CD8-positive, alpha-beta memory T cell (primary cell): ENCODE data around the gene ELF2. TPM values are rescaled to one million over a fixed set of nuclear protein-coding genes. Genes with fewer than 3 reads are reported as not detected.
A peak's percentile ranks its signal among the peaks of the same experiment; 100 is the strongest.
"Not testable (repeated sequence)": the region's sequence is repeated elsewhere in the genome, so short reads cannot be mapped to it uniquely, and the experiment has no call there.

Experiments used
- CTCF ChIA-PET: fragments of 350-600 bp; sonication (Branson Sonifier 250); formaldehyde crosslinking; loops from one replicate; lab custom pipeline; 2021; ENCODE audit warnings: antibody characterized with exemption; lab: Charles Lee
- POLR2A ChIA-PET: fragments of 350-600 bp; sonication (Branson Sonifier 250); formaldehyde crosslinking; loops from one replicate; lab custom pipeline; 2021; ENCODE audit warnings: antibody characterized with exemption; lab: Charles Lee
- DNase-seq, 5 donors: peaks; one replicate each; pipeline versions ENCODE4 v3.0.0 to v3.0.0-alpha.2; 2020 to 2022; ENCODE audit warnings: mixed read lengths in 1 of 5
- H3K27ac ChIP-seq: one replicate; pipeline ENCODE4 v1.7.0; 2013; ENCODE audit warnings: low read depth, mild to moderate bottlenecking, low read length, moderate library complexity
- H3K27me3 ChIP-seq: 2 replicates; pipeline ENCODE4 v1.7.0; 2013; ENCODE audit warnings: low read length, mild to moderate bottlenecking; ENCODE audit not compliant: insufficient read depth, poor library complexity, severe bottlenecking
- H3K36me3 ChIP-seq: 2 replicates; pipeline ENCODE4 v1.7.0; 2013; ENCODE audit warnings: mild to moderate bottlenecking, low read length, moderate library complexity; ENCODE audit not compliant: insufficient read depth
- H3K4me1 ChIP-seq: 2 replicates; pipeline ENCODE4 v1.7.0; 2013; ENCODE audit warnings: mild to moderate bottlenecking, low read length, moderate library complexity; ENCODE audit not compliant: insufficient read depth
- H3K4me3 ChIP-seq: 2 replicates; pipeline ENCODE4 v1.7.0; 2013; ENCODE audit warnings: mild to moderate bottlenecking, low read length
- H3K9me3 ChIP-seq: 2 replicates; pipeline ENCODE4 v1.7.0; 2013; ENCODE audit warnings: mild to moderate bottlenecking, low read length
- H3K27ac Mint-ChIP-seq, 8 donors: one replicate each; pipeline ENCODE4 v1.8.0; 2020 to 2021; ENCODE audit warnings: mixed read lengths in 8 of 8, mild to moderate bottlenecking in 6 of 8, inconsistent platforms in 3 of 8, moderate library complexity in 3 of 8
- H3K27me3 Mint-ChIP-seq, 2 donors: one replicate each; pipeline ENCODE4 v1.8.0; 2020 to 2021; ENCODE audit warnings: mixed read lengths in 2 of 2, mild to moderate bottlenecking in 1 of 2, moderate library complexity in 1 of 2
- H3K36me3 Mint-ChIP-seq, 3 donors: one replicate each; pipeline ENCODE4 v1.8.0; 2020 to 2021; ENCODE audit warnings: mixed read lengths in 3 of 3, inconsistent platforms in 1 of 3, mild to moderate bottlenecking in 1 of 3
- H3K4me1 Mint-ChIP-seq, 3 donors: one replicate each; pipeline ENCODE4 v1.8.0; 2020 to 2021; ENCODE audit warnings: mixed read lengths in 3 of 3, inconsistent platforms in 1 of 3, mild to moderate bottlenecking in 1 of 3
- H3K4me3 Mint-ChIP-seq, 7 donors: one replicate each; pipeline ENCODE4 v1.8.0; 2020 to 2021; ENCODE audit warnings: mixed read lengths in 7 of 7, mild to moderate bottlenecking in 6 of 7, moderate library complexity in 4 of 7, inconsistent platforms in 2 of 7
- H3K9me3 Mint-ChIP-seq, 5 donors: one replicate each; pipeline ENCODE4 v1.8.0; 2020 to 2022; ENCODE audit warnings: mixed read lengths in 5 of 5, mild to moderate bottlenecking in 3 of 5, moderate library complexity in 2 of 5, inconsistent platforms in 1 of 5
- polyA plus RNA-seq: library from polyadenylated mRNA; unstranded; fragments of 300-500 nt; fragmentation: Illumina TruSeq; gene quantifications from one replicate; pipeline ENCODE4 v1.2.3, GENCODE V29; 2021
- total RNA-seq, 2 experiments: library from RNA; stranded (reverse); gene quantifications; one replicate each; pipeline ENCODE4 v1.2.3, GENCODE V29; 2021

ELF2 gene
- total and polyA plus RNA-seq, 3 experiments from 2014 or later = 26.6 to 32.5 (median 27.4) TPM

- peaks cover 38 to 58% (median 52%) of the 10 kb centered on the region in 3 donors for H3K4me1 Mint-ChIP-seq
- no peaks in the 10 kb centered on the region for H3K9me3 Mint-ChIP-seq
- peak; percentile 63 to 84 (median 75) for DNase-seq
Observed at GRCh38 chr4:139083607-139083955, 93.4 kb downstream of the ELF2 start.

DNA sequence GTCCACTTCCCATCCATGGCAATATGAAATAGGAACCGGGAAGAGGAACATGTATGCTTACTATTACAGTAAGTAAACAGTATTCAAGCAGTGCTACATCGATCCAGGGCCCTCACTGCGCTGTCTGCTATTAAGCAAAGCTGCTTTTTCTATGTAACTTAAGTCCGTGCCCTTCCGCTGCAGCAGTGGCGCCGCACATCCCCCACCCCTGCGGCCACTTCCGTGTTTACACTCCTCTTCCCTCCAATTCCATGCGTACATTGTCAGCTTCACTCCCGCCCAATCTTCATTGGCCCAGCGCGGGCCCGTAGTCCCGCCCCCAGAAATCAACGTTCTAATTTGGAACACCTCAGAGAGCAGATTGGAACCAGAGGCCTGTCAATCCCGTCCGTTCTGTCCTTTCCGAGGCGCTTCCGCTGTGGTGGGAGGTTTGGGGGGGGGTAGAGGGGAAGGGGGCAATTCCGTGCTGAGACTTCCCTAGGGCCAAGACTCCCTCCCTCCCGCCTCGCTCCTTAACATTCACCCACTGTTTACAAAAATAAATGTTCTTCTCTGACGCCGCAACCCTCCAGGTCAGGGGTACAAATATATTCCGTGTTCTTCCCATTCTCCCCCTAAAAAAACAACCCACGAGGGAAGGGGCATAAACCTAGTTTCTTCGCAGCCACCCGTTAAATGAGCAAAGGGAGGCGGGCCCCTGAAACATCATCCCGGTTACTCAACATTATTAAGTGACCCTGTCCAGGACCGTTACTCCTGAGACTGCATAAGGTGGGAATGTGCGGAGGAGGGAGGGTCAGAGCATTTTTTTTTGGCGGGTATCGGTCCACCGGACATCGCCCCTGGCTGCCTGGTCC, 94.0 kb downstream of the ELF2 start:
- peaks cover 42% of the 10 kb centered on the region for H3K4me1 ChIP-seq
- H3K27ac ChIP-seq = peak overlapping the region; percentile 94
- Mint-ChIP-seq H3K4me1 (peaks cover 43 to 61% (median 58%) of the 10 kb centered on the region in 3 donors), H3K36me3 (peaks cover 0 to 26% (median 4%) of the 10 kb centered on the region in 3 donors), H3K4me3 (peak overlapping the region; percentile 87 to 100 (median 92)), H3K27me3 (peaks cover 0 to 4% of the 10 kb centered on the region in 2 donors), H3K27ac (peak overlapping the region; percentile 88 to 100 (median 97)), H3K9me3 (no peaks in the 10 kb centered on the region)
- no peaks in the 10 kb centered on the region for H3K9me3 ChIP-seq
- H3K27me3 ChIP-seq = no peaks in the 10 kb centered on the region
- ChIA-PET POLR2A (interaction anchor here (0.5 to 2.9 kb wide), 11 partner anchors 14 to 474 kb away, joined by 3 to 25 read pairs (median 4); partner anchors contain the start of genes ELF2, NAA15, NDUFC1 and NOCT), CTCF (interaction anchor here (0.9 to 1.5 kb wide), 2 partner anchors 53 to 71 kb away, joined by 3 to 4 read pairs; no protein-coding TSS in a partner anchor)
- H3K36me3 ChIP-seq = no peaks in the 10 kb centered on the region
- H3K4me3 ChIP-seq = peak overlapping the region; percentile 98
- peak; percentile 87 to 97 (median 93) for DNase-seq

More at GRCh38 chr4:139083607-139083955, 93.4 kb downstream of the ELF2 start:
- peaks cover 0 to 26% (median 4%) of the 10 kb centered on the region in 3 donors for H3K36me3 Mint-ChIP-seq
- H3K27ac Mint-ChIP-seq = peak overlapping the region; percentile 88 to 100 (median 97)
- Histone ChIP-seq H3K9me3 (no peaks in the 10 kb centered on the region), H3K27me3 (no peaks in the 10 kb centered on the region), H3K4me1 (peaks cover 37% of the 10 kb centered on the region), H3K4me3 (peak overlapping the region; percentile 98), H3K36me3 (no peaks in the 10 kb centered on the region), H3K27ac (peak overlapping the region; percentile 94)
- ChIA-PET POLR2A (interaction anchor here (1.0 to 2.9 kb wide), 5 partner anchors 53 to 473 kb away, joined by 3 to 25 read pairs (median 9); partner anchors contain the start of genes NAA15, NDUFC1 and SETD7), CTCF (interaction anchor here (0.7 to 1.6 kb wide), 5 partner anchors 9 to 218 kb away, joined by 3 to 6 read pairs (median 4); partner anchors contain the start of gene NAA15)
- peaks cover 0 to 4% of the 10 kb centered on the region in 2 donors for H3K27me3 Mint-ChIP-seq
- peak overlapping the region; percentile 87 to 100 (median 92) for H3K4me3 Mint-ChIP-seq

GRCh38 chr4:139078926-139079325, 98.1 kb downstream of the ELF2 start:
- Mint-ChIP-seq H3K27ac (peak overlapping the region in 4 of 8 donors; percentile 10 to 91 (median 54)), H3K27me3 (peaks cover 0 to under 1% of the 10 kb centered on the region in 2 donors), H3K9me3 (no peaks in the 10 kb centered on the region), H3K4me3 (no peak overlapping the region), H3K36me3 (peaks cover 0 to 32% (median 6%) of the 10 kb centered on the region in 3 donors), H3K4me1 (peaks cover 61 to 83% (median 82%) of the 10 kb centered on the region in 3 donors)
- ChIA-PET POLR2A (no interaction called here), CTCF (interaction anchor here (1.0 to 1.7 kb wide), 3 partner anchors 36 to 51 kb away, joined by 3 to 7 read pairs (median 3); no protein-coding TSS in a partner anchor)
- no peak overlapping the region for H3K4me3 ChIP-seq
- H3K4me1 ChIP-seq = peaks cover 66% of the 10 kb centered on the region
- no peak for DNase-seq
- H3K9me3 ChIP-seq = no peaks in the 10 kb centered on the region
- H3K27me3 ChIP-seq = no peaks in the 10 kb centered on the region
- H3K27ac ChIP-seq = no peak overlapping the region
- H3K36me3 ChIP-seq = no peaks in the 10 kb centered on the region

DNA sequence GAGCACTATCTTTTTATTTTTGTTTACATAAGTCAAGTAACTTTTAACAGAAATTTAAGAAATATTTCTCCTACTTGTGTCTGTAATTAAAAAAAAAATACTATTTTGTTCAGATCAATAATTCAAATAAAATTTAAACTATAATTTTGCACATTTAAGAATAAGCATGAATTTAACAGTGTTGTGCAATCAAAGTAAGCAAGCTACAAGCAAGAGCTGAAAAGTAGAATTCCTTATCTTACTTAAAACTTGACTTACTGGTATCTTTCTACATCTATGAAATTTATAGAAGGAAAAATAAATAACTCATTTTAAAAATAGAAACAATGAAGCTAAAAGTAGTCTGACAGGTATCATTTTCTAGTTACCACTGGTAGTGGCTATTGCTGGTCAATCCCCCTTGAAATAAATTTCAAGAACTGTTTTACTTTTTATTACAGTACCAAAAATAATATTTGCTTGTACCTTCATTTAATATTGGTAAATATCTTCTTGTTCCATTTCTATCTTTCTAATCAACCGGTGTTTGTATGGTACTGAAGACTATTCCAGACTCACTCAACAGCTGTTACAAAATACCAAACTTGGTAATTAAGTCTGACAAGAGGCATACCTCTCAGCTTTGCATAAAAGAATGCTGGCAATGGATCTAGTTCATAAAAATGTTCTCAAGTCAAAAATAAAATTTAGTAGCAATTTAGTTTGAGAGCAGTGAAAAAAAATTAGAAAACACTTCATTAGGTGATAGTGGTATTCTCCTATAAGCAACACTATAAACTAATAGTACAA, 99.3 kb downstream of the ELF2 start:
- Mint-ChIP-seq H3K4me3 (peak overlapping the region in 3 of 7 donors; percentile 5 to 29 (median 15)), H3K27ac (peak overlapping the region in 6 of 8 donors; percentile 5 to 59 (median 20)), H3K36me3 (peaks cover 0 to 28% (median 8%) of the 10 kb centered on the region in 3 donors), H3K9me3 (no peaks in the 10 kb centered on the region), H3K27me3 (no peaks in the 10 kb centered on the region), H3K4me1 (peaks cover 68 to 89% (median 89%) of the 10 kb centered on the region in 3 donors)
- Histone ChIP-seq H3K27me3 (no peaks in the 10 kb centered on the region), H3K36me3 (peaks cover 6% of the 10 kb centered on the region), H3K4me1 (peaks cover 72% of the 10 kb centered on the region), H3K27ac (no peak overlapping the region), H3K4me3 (no peak overlapping the region), H3K9me3 (no peaks in the 10 kb centered on the region)
- POLR2A ChIA-PET = interaction anchor here (0.6 kb wide), 1 partner anchor 328 kb away, joined by 4 read pairs; no protein-coding TSS in a partner anchor
- no peak for DNase-seq
- CTCF ChIA-PET = interaction anchor here (1.4 kb wide), 1 partner anchor 47 kb away, joined by 5 read pairs; no protein-coding TSS in a partner anchor

DNA sequence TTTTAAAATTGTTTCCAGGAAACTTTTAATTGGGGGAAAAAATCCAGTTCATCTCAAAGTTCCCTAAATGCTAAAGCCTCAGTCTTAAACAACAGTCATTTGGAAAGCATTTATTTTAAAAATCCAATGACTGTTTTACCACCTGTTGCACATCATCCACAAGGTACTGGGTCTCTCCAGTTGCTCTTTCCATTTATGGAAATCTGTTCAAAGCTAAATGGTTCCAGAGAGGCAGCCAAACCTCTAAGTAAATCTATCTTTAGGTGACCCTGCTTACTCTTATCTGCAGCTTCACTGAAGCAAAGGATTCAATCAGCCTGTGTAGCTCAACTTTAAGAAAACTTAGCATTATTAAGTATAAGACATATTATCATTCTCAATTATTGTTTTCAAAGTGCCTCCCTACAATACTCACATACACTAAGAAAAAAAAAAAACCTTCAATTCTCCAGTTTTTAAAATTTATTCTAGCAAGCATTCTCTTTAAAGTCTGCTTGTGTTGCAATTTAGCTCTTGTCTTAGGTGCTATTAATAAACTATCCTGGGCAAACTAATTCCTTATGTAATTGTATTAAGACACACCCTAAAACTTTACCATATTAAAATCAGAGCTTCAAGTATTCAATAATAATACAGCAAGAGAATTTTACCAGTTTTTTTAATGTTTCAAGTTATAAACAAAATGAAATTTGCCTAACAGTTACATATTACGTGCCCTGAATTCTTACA, 100.8 kb downstream of the ELF2 start:
- H3K36me3 Mint-ChIP-seq = peaks cover 5 to 37% (median 13%) of the 10 kb centered on the region in 3 donors
- H3K27me3 ChIP-seq = no peaks in the 10 kb centered on the region
- no peak overlapping the region for H3K27ac ChIP-seq
- ChIA-PET POLR2A (no interaction called here), CTCF (interaction anchor here (0.8 to 1.0 kb wide), 2 partner anchors 46 to 220 kb away, joined by 4 to 5 read pairs; no protein-coding TSS in a partner anchor)
- H3K27me3 Mint-ChIP-seq = no peaks in the 10 kb centered on the region
- no peak overlapping the region for H3K4me3 Mint-ChIP-seq
- no peak for DNase-seq
- peaks cover 62 to 86% (median 81%) of the 10 kb centered on the region in 3 donors for H3K4me1 Mint-ChIP-seq
- H3K4me1 ChIP-seq = peaks cover 63% of the 10 kb centered on the region
- no peaks in the 10 kb centered on the region for H3K9me3 ChIP-seq
- no peaks in the 10 kb centered on the region for H3K9me3 Mint-ChIP-seq
- peaks cover 19% of the 10 kb centered on the region for H3K36me3 ChIP-seq
- H3K27ac Mint-ChIP-seq = peak overlapping the region in 1 of 8 donors; percentile 21
- no peak overlapping the region for H3K4me3 ChIP-seq

- ChIA-PET POLR2A (no interaction called here), CTCF (no interaction called here)
- Histone ChIP-seq H3K27ac (no peak overlapping the region), H3K27me3 (no peaks in the 10 kb centered on the region), H3K4me3 (no peak overlapping the region), H3K9me3 (no peaks in the 10 kb centered on the region), H3K4me1 (no peaks in the 10 kb centered on the region), H3K36me3 (peaks cover 43% of the 10 kb centered on the region)
- no peaks in the 10 kb centered on the region for H3K9me3 Mint-ChIP-seq
- no peaks in the 10 kb centered on the region for H3K27me3 Mint-ChIP-seq
- H3K4me1 Mint-ChIP-seq = peaks cover 23 to 43% (median 37%) of the 10 kb centered on the region in 3 donors
- H3K27ac Mint-ChIP-seq = peak overlapping the region in 2 of 8 donors; percentile 2 to 15
- peaks cover 6 to 85% (median 14%) of the 10 kb centered on the region in 3 donors for H3K36me3 Mint-ChIP-seq
- H3K4me3 Mint-ChIP-seq = no peak overlapping the region
- DNase-seq = no peak
Observed at GRCh38 chr4:139060591-139060990, 116.4 kb downstream of the ELF2 start.

GRCh38 chr4:139059026-139059425, 118.0 kb downstream of the ELF2 start:
- POLR2A ChIA-PET, H3K4me3 ChIP-seq, H3K27me3 ChIP-seq, H3K4me1 ChIP-seq, DNase-seq, H3K27me3 Mint-ChIP-seq, H3K4me3 Mint-ChIP-seq, H3K27ac ChIP-seq, H3K9me3 Mint-ChIP-seq, H3K9me3 ChIP-seq: not testable (repeated sequence)
- CTCF ChIA-PET = interaction anchor here (1.0 kb wide), 1 partner anchor 226 kb away, joined by 3 read pairs; no protein-coding TSS in a partner anchor
- H3K36me3 Mint-ChIP-seq = peaks cover 6 to 87% (median 14%) of the 10 kb centered on the region in 3 donors
- peaks cover 34 to 54% (median 53%) of the 10 kb centered on the region in 3 donors for H3K4me1 Mint-ChIP-seq
- H3K36me3 ChIP-seq = peaks cover 47% of the 10 kb centered on the region
- H3K27ac Mint-ChIP-seq = peak overlapping the region in 5 of 8 donors; percentile 15 to 61 (median 50)
